ENCODE data around the gene GSTM4.
"Not testable (repeated sequence)": the region's sequence is repeated elsewhere in the genome, so short reads cannot be mapped to it uniquely, and the experiment has no call there.

Gene GSTM4

GRCh38 chr1:109659997-109660690 is 4.2 kb downstream of the GSTM4 start:
- in situ Hi-C loops (cut with HindIII; ENCODE audit: low sequenced_read_pairs), result no loop called here

- in situ Hi-C loops (cut with HindIII; ENCODE audit: low sequenced_read_pairs), result not testable (repeated sequence)
These were observed 4.8 kb downstream of the GSTM4 start for GRCh38 chr1:109660691-109661026.

GRCh38 chr1:109661391-109661790 is 5.5 kb downstream of the GSTM4 start:
- in situ Hi-C loops (cut with HindIII; ENCODE audit: low sequenced_read_pairs), result no loop called here

GRCh38 chr1:109664671-109665070 is 8.8 kb downstream of the GSTM4 start:
- in situ Hi-C loops (cut with HindIII; ENCODE audit: low sequenced_read_pairs), result no loop called here

GRCh38 chr1:109667452-109668122 is 11.7 kb downstream of the GSTM4 start, which contains the start of gene GSTM2:
Gene GSTM2 (plus strand): TSS chr1:109668057. CDS start chr1:109668116, 59 bp downstream.
- in situ Hi-C loops (cut with HindIII; ENCODE audit: low sequenced_read_pairs), result no loop called here

GRCh38 chr1:109668123-109668775 is 12.3 kb downstream of the GSTM4 start:
- in situ Hi-C loops (cut with HindIII; ENCODE audit: low sequenced_read_pairs), result no loop called here

- in situ Hi-C loops (cut with HindIII; ENCODE audit: low sequenced_read_pairs), result no loop called here
These were observed 13.5 kb downstream of the GSTM4 start for GRCh38 chr1:109669246-109669948.

GRCh38 chr1:109669949-109670302 is 14.0 kb downstream of the GSTM4 start:
- in situ Hi-C loops (cut with HindIII; ENCODE audit: low sequenced_read_pairs), result not testable (repeated sequence)

- in situ Hi-C loops (cut with HindIII; ENCODE audit: low sequenced_read_pairs), result no loop called here
These were observed 15.2 kb downstream of the GSTM4 start for GRCh38 chr1:109671067-109671466.

GRCh38 chr1:109673861-109674260 is 18.0 kb downstream of the GSTM4 start:
- in situ Hi-C loops (cut with HindIII; ENCODE audit: low sequenced_read_pairs), result not testable (repeated sequence)

GRCh38 chr1:109676683-109677381 is 20.9 kb downstream of the GSTM4 start:
- in situ Hi-C loops (cut with HindIII; ENCODE audit: low sequenced_read_pairs), result not testable (repeated sequence)

- in situ Hi-C loops (cut with HindIII; ENCODE audit: low sequenced_read_pairs), result no loop called here
These were observed 21.6 kb downstream of the GSTM4 start for GRCh38 chr1:109677459-109677858.

GRCh38 chr1:109678637-109679036 is 22.7 kb downstream of the GSTM4 start:
- in situ Hi-C loops (cut with HindIII; ENCODE audit: low sequenced_read_pairs), result not testable (repeated sequence)

- in situ Hi-C loops (cut with HindIII; ENCODE audit: low sequenced_read_pairs), result not testable (repeated sequence)
These were observed 28.9 kb downstream of the GSTM4 start for GRCh38 chr1:109684777-109685176.

GRCh38 chr1:109685399-109685798 is 29.5 kb downstream of the GSTM4 start:
- in situ Hi-C loops (cut with HindIII; ENCODE audit: low sequenced_read_pairs), result not testable (repeated sequence)

- in situ Hi-C loops (cut with HindIII; ENCODE audit: low sequenced_read_pairs), result not testable (repeated sequence)
These were observed 30.0 kb downstream of the GSTM4 start for GRCh38 chr1:109685890-109686289.

- in situ Hi-C loops (cut with HindIII; ENCODE audit: low sequenced_read_pairs), result not testable (repeated sequence)
These were observed 31.2 kb downstream of the GSTM4 start for GRCh38 chr1:109687109-109687508.

- in situ Hi-C loops (cut with HindIII; ENCODE audit: low sequenced_read_pairs), result no loop called here
These were observed 32.0 kb downstream of the GSTM4 start, which contains the start of gene GSTM1 for GRCh38 chr1:109687641-109688499. Gene GSTM1 (plus strand): TSS chr1:109687817. CDS start chr1:109687874, 57 bp downstream.

GRCh38 chr1:109689844-109690405 is 34.0 kb downstream of the GSTM4 start:
- in situ Hi-C loops (cut with HindIII; ENCODE audit: low sequenced_read_pairs), result no loop called here
